Liver (tissue), 9 donors: ENCODE results near the gene DPY19L3. TPM values are rescaled to one million over a fixed set of nuclear protein-coding genes. Genes with fewer than 3 reads are reported as not detected.
"Not testable (repeated sequence)": the region's sequence is repeated elsewhere in the genome, so short reads cannot be mapped to it uniquely, and the experiment has no call there.

Experiments
- DNase-seq: peaks from one replicate; pipeline ENCODE4 v3.0.0-alpha.2; 2017; ENCODE audit warnings: low spot score
- H3K27ac ChIP-seq, 2 donors: one replicate each; pipeline ENCODE4 v1.7.0; 2013; ENCODE audit warnings: inconsistent platforms in 2 of 2, low read length in 2 of 2, control low read depth in 1 of 2, low read depth in 1 of 2, mild to moderate bottlenecking in 1 of 2
- H3K27me3 ChIP-seq, 4 donors: one replicate each; pipeline versions ENCODE4 v1.6.1 to v1.7.0; 2013; ENCODE audit warnings: low read length in 3 of 4, inconsistent platforms in 1 of 4, mild to moderate bottlenecking in 1 of 4, moderate library complexity in 1 of 4; ENCODE audit not compliant: control insufficient read depth in 4 of 4, insufficient read depth in 4 of 4
- H3K36me3 ChIP-seq, 4 donors: one replicate each; pipeline versions ENCODE4 v1.6.1 to v1.7.0; 2013; ENCODE audit warnings: low read length in 3 of 4, mild to moderate bottlenecking in 3 of 4, low read depth in 1 of 4, moderate library complexity in 1 of 4; ENCODE audit not compliant: control insufficient read depth in 4 of 4, insufficient read depth in 3 of 4
- H3K4me1 ChIP-seq, 4 donors: one replicate each; pipeline versions ENCODE4 v1.6.1 to v1.7.0; 2013; ENCODE audit warnings: low read length in 3 of 4, mild to moderate bottlenecking in 3 of 4, moderate library complexity in 1 of 4; ENCODE audit not compliant: control insufficient read depth in 4 of 4, insufficient read depth in 4 of 4
- H3K4me3 ChIP-seq, 3 donors: one replicate each; pipeline versions ENCODE4 v1.6.1 to v1.7.0; 2013; ENCODE audit warnings: low read length in 3 of 3, control low read depth in 1 of 3, low read depth in 1 of 3, mild to moderate bottlenecking in 1 of 3
- H3K9ac ChIP-seq, 2 donors: one replicate each; pipeline ENCODE4 v1.7.0; 2013; ENCODE audit warnings: low read length in 2 of 2, mild to moderate bottlenecking in 2 of 2, moderate library complexity in 2 of 2, control low read depth in 1 of 2, low read depth in 1 of 2
- H3K9me3 ChIP-seq, 4 donors: one replicate each; pipeline versions ENCODE4 v1.6.1 to v1.7.0; 2013; ENCODE audit warnings: low read length in 3 of 4; ENCODE audit not compliant: control insufficient read depth in 4 of 4
- CTCF ChIP-seq: fragments of 150-350 bp; IDR thresholded peaks from 2 replicates; pipeline ENCODE4 v1.5.1; 2017; ENCODE audit warnings: improper control_type of control experiment, low read depth, low read length; ENCODE audit not compliant: missing input control
- EGR1 ChIP-seq, 2 donors: IDR thresholded peaks; 2 replicates each; pipeline ENCODE4 v1.6.1; 2016 to 2018; ENCODE audit warnings: antibody characterized with exemption in 2 of 2, low read depth in 2 of 2
- GABPA ChIP-seq, 2 donors: IDR thresholded peaks in 1 of 2; conservative IDR thresholded peaks in 1 of 2; 2 replicates each; pipeline ENCODE4 v1.6.1; 2016; ENCODE audit warnings: antibody characterized with exemption in 2 of 2, mild to moderate bottlenecking in 1 of 2, moderate library complexity in 1 of 2
- HNF4G ChIP-seq: IDR thresholded peaks from 2 replicates; pipeline ENCODE4 v1.6.1; 2016; ENCODE audit warnings: antibody characterized with exemption
- JUND ChIP-seq, 2 donors: IDR thresholded peaks; 2 replicates each; pipeline ENCODE4 v1.6.1; 2016; ENCODE audit warnings: antibody characterized with exemption in 2 of 2
- MAX ChIP-seq: IDR thresholded peaks from 2 replicates; pipeline ENCODE4 v1.6.1; 2016; ENCODE audit warnings: antibody characterized with exemption
- NR2F2 ChIP-seq: IDR thresholded peaks from 2 replicates; pipeline ENCODE4 v1.6.1; 2016; ENCODE audit warnings: antibody characterized with exemption
- RAD21 ChIP-seq, 2 donors: IDR thresholded peaks; 2 replicates each; pipeline ENCODE4 v1.6.1; 2016; ENCODE audit warnings: antibody characterized with exemption in 2 of 2, mild to moderate bottlenecking in 2 of 2
- RXRA ChIP-seq, 2 donors: IDR thresholded peaks; 2 replicates each; pipeline ENCODE4 v1.6.1; 2017 to 2018; ENCODE audit warnings: antibody characterized with exemption in 2 of 2, mild to moderate bottlenecking in 1 of 2
- SP1 ChIP-seq: IDR thresholded peaks from 2 replicates; pipeline ENCODE4 v1.6.1; 2018; ENCODE audit warnings: antibody characterized with exemption, mild to moderate bottlenecking
- TAF1 ChIP-seq: conservative IDR thresholded peaks from 2 replicates; pipeline ENCODE4 v1.6.1; 2016; ENCODE audit warnings: antibody characterized with exemption, mild to moderate bottlenecking
- YY1 ChIP-seq: IDR thresholded peaks from 2 replicates; pipeline ENCODE4 v1.6.1; 2016; ENCODE audit warnings: antibody characterized with exemption, mild to moderate bottlenecking
- WGBS: extraction: QIAGEN DNeasy Blood & Tissue Kit; methylation state at CpG from one replicate; pipeline ENCODE4 v1.1.7; 2013; 5-methylcytosine and 5-hydroxymethylcytosine counted together
- polyA plus RNA-seq, 2 donors: library from polyadenylated mRNA; stranded (reverse) in 1 of 2; unstranded in 1 of 2; fragments of 200-250 nt in 1 of 2; fragments of >200 nt in 1 of 2; fragmentation: Nextera tagmentation in 1 of 2; extraction: Ambion mirVana in 1 of 2; gene quantifications; one replicate each; pipeline versions ENCODE4 v1.2.1 to v1.2.3, GENCODE V29; 2013 to 2015
- total RNA-seq, 2 donors: library from RNA; depleted of rRNA; stranded (reverse); fragments of >200 nt; gene quantifications; one replicate each; pipeline ENCODE4 v1.2.3, GENCODE V29; 2014
- TF ChIP-seq, protein P1 (sequence below): IDR thresholded peaks from 2 replicates; pipeline ENCODE4 v1.6.1; 2016; ENCODE audit warnings: antibody characterized with exemption
- TF ChIP-seq, protein P2 (sequence below): IDR thresholded peaks from 2 replicates; pipeline ENCODE4 v1.6.1; 2016; ENCODE audit warnings: antibody characterized with exemption
- donor health status: healthy.
- donor health status: healthy.
- donor health status: healthy.
- donor health status: healthy.
- donor health status: healthy.

The DPY19L3 gene
- total and polyA plus RNA-seq, 4 donors = 2.7 to 13.0 (median 7.4) TPM

DNA sequence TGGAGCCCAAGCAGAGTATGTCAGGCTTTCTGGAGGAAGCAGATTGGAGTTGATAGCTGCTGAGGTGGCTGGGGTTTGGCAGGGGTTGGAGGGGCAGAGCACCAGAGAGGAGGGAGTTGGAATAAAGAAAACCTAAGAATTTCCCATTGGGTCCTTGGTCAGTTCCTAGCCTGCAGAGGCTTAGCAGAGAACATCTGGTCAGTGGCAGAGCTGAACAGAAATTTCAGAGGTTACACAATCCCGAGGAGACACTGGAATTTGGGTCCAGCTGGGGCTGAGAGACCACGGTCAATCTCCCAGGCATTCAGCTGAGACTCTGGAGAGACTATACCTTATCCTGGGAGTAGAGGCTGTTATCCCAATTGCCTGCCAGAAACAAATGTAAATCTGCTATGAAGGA is 84.4 kb downstream of the DPY19L3 start (continued):
- no peak for TF ChIP-seq EGR1 (IDR thresholded peaks at IDR 0.05; ENCODE audit: low read depth in 2 of 2)

DNA sequence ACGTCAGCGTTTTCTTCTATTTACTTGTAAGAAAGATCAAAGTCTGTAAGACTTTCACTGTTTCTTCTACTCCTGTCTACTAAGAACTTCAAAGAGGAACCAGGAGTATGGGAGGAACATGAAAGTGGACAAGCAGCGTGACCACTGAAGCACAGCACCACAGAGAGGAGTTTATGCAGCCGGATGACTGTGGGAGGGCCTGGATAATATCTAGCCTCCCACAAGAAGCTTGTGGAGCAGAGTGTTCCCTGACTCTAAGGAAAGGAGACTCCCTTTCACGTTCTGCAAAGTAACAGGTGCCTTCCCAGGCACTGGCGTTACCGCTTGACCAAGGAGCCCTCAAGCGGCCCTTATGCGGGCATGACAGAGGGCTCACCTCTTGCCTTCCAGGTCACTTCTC is 91.8 kb downstream of the DPY19L3 start:
- no peak for DNase-seq
- Histone ChIP-seq H3K9me3 (no peaks in the 10 kb centered on the region), H3K9ac (no peak overlapping the region), H3K27ac (no peak overlapping the region), H3K27me3 (no peaks in the 10 kb centered on the region), H3K36me3 (no peaks in the 10 kb centered on the region), H3K4me3 (no peak overlapping the region), H3K4me1 (no peaks in the 10 kb centered on the region)
- WGBS = 87% methylated on average over 9 of the region's 9 CpGs
- TF ChIP-seq RAD21 (IDR thresholded peaks at IDR 0.05) (no peak), YY1 (no peak)
- TF ChIP-seq, protein P1, sequence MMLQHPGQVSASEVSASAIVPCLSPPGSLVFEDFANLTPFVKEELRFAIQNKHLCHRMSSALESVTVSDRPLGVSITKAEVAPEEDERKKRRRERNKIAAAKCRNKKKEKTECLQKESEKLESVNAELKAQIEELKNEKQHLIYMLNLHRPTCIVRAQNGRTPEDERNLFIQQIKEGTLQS = no peak

DNA sequence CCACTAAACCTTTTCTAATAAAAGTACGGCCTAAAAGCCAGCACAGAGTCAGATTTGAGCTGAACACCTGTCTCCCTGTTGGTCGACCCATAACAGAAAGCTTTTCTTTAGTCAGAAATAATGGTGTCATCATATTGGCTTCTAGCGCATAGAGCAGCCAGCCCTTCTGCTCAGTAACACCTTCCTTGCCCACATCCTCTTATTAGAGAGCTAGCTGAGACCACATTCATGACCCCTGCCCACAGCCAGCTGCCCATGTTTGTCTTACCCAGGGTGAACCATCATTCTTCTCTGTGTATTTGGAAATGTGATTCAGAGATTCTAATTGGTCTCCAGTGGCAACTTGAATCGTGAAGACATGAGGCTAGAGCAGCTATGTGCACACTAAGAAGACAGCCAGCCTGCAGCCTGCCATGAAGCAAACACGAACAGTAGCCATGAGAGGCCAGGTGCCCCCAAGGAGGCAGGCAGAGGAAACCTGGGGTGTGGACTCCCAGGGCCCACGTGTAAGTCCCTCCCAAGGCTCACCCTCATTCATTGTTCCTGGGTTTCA is 93.2 kb downstream of the DPY19L3 start:
- no peak for DNase-seq
- 69% methylated on average over 6 of the region's 6 CpGs for WGBS
- no peaks in the 10 kb centered on the region for H3K36me3 ChIP-seq
- H3K27ac ChIP-seq = no peak overlapping the region
- TF ChIP-seq RAD21 (IDR thresholded peaks at IDR 0.05) (no peak), SP1 (no peak), HNF4G (no peak), NR2F2 (no peak), MAX (no peak)
- TF ChIP-seq, protein P1 = no peak
- no peaks in the 10 kb centered on the region for H3K4me1 ChIP-seq
- no peak overlapping the region for H3K9ac ChIP-seq
- no peaks in the 10 kb centered on the region for H3K9me3 ChIP-seq
- H3K27me3 ChIP-seq = no peaks in the 10 kb centered on the region
- no peak overlapping the region for H3K4me3 ChIP-seq

DNA sequence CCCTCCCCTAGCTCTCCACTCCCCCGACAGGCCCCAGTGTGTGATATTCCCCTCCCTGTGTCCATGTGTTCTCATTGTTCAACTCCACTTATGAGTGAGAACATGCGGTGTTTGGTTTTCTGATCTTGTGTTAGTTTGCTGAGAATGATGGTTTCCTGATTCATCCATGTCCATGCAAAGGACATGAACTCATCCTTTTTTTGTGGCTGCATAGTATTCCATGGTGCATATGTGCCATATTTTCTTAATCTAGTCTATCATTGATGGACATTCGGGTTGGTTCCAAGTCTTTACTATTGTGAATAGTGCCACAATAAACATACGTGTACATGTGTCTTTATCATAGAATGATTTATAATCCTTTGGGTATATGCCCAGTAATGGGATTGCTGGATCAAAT is 106.9 kb downstream of the DPY19L3 start:
- not testable (repeated sequence) for H3K27ac ChIP-seq, DNase-seq, H3K36me3 ChIP-seq, H3K9me3 ChIP-seq, H3K27me3 ChIP-seq, H3K4me3 ChIP-seq, H3K9ac ChIP-seq, H3K4me1 ChIP-seq
- 86% methylated on average over 4 of the region's 4 CpGs for WGBS

- TF ChIP-seq CTCF = no peak
- TF ChIP-seq MAX = no peak
- TF ChIP-seq, protein P2, sequence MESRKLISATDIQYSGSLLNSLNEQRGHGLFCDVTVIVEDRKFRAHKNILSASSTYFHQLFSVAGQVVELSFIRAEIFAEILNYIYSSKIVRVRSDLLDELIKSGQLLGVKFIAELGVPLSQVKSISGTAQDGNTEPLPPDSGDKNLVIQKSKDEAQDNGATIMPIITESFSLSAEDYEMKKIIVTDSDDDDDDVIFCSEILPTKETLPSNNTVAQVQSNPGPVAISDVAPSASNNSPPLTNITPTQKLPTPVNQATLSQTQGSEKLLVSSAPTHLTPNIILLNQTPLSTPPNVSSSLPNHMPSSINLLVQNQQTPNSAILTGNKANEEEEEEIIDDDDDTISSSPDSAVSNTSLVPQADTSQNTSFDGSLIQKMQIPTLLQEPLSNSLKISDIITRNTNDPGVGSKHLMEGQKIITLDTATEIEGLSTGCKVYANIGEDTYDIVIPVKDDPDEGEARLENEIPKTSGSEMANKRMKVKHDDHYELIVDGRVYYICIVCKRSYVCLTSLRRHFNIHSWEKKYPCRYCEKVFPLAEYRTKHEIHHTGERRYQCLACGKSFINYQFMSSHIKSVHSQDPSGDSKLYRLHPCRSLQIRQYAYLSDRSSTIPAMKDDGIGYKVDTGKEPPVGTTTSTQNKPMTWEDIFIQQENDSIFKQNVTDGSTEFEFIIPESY = no peak
- no peak for TF ChIP-seq NR2F2
- TF ChIP-seq, protein P1 = no peak
- no peak for TF ChIP-seq RXRA (IDR thresholded peaks at IDR 0.05)
- no peak for TF ChIP-seq SP1
- no peak for TF ChIP-seq TAF1
- TF ChIP-seq JUND (IDR thresholded peaks at IDR 0.05) = no peak
- TF ChIP-seq GABPA (IDR thresholded peaks at IDR 0.05 in 1 of 2, conservative IDR thresholded peaks at IDR 0.05 in 1 of 2) = no peak
- TF ChIP-seq EGR1 (IDR thresholded peaks at IDR 0.05; ENCODE audit: low read depth in 2 of 2) = no peak
- no peak overlapping the region for H3K4me3 ChIP-seq
- H3K9me3 ChIP-seq = peaks cover 0 to 2% (median 0%) of the 10 kb centered on the region in 4 donors
- H3K27me3 ChIP-seq = peaks cover 0 to 4% (median 0%) of the 10 kb centered on the region in 4 donors
- H3K36me3 ChIP-seq = no peaks in the 10 kb centered on the region
- WGBS = 9% methylated on average over 1 of the region's 1 CpG
- H3K4me1 ChIP-seq = no peaks in the 10 kb centered on the region
- no peak overlapping the region for H3K9ac ChIP-seq
- H3K27ac ChIP-seq = no peak overlapping the region
- DNase-seq = no peak
These were observed 113.5 kb downstream of the DPY19L3 start for GRCh38 chr19:32519023-32519422.
